ENCODE data around the gene STRA8.

Gene STRA8, protein sequence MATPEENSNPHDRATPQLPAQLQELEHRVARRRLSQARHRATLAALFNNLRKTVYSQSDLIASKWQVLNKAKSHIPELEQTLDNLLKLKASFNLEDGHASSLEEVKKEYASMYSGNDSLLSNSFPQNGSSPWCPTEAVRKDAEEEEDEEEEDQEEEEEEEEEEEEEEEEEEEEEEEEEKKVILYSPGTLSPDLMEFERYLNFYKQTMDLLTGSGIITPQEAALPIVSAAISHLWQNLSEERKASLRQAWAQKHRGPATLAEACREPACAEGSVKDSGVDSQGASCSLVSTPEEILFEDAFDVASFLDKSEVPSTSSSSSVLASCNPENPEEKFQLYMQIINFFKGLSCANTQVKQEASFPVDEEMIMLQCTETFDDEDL
- 0 to 0.31 reads per million in 2 donors for total RNA-seq

DNA sequence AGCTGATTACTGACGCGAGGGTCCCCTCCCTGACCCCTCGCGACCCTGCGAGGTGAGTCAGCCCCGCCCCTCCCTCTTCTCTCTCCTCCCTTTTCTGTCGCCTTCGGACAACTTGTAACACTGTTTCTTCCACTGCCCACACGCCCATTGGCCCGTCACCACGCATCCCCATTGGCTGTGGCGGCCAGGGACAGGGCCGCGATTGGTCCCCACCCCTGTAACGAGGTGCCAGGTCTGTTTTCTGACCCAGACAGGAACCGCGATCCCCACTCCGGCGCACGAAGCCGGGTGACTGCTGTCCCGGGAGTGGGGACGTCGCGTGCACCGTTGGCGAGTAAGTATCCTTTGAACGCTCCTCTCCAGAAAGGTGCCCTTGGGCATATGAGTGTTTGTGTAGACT is at the start of gene STRA8:
Gene STRA8, plus strand, starts transcription at position 269 of the 400 bp plus-strand sequence. CDS start 6,687 bp downstream, outside the sequence.
- DNase-seq, result no peak

DNA sequence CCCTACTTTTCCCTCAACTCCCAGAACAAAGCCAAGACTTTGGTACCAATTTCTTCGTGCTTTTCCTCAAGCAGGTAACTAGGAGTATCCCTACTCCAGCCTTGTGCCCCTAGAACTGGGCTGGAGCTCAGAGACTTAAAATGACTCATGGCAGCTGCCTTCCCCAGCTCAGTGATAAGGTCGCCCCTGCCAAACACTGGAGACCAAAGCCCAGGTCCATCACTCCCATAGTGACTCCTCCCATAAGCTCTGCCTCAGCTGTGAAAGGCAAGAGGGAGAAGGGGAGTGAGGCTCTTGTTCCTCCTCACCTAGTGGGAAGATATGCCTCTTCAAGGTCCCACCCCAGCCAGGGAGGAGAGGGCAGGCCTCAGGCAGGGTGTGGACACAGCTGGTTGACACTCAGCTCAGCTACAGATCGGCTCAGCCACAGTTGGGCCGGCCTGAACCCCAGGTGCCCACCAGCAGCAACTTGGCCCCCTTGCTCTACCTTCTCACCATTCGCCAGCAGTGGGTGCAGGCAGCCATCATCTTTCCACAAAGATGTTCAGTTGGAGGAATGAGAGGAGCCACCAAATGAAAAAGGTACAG is 49.3 kb upstream of the STRA8 start:
- DNase-seq, result no peak

DNA sequence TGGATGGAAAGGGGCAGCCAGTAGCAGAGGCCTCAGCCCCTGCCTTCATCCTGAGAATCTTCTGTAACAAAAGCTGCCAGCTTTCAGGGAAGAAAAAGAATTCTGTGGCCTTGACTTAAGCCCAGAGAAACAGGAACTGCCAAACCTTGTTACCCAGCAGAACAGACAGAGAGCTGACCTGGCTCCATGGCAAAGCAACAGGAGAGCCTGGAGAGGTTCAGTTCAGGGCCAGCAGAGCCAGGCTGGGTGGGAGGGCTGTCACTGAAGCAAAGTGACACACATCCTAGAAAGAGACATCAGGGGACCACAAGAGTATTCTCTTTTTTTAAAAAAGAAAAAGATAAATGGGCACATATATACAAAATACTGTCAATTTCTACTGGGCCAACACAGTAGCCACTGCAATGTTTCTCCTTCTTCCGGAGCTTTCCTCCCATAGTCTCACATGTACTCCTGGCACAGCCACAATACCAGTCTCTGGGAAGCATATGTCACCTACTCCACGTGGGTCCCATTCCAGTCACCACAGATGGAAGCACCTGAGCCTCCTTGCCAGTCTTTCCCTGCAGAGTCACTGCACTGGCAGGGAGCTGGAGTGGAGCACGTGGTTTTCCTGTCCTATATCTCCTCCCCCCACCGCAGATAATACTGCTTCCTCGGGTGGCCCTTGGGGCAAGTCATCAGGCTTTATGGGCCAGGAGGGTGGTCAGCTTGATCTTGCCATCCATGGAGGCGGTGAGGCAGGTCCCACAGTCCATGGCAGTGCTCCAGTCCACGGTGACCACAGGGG is 48.0 kb upstream of the STRA8 start:
- no peak for DNase-seq

DNA sequence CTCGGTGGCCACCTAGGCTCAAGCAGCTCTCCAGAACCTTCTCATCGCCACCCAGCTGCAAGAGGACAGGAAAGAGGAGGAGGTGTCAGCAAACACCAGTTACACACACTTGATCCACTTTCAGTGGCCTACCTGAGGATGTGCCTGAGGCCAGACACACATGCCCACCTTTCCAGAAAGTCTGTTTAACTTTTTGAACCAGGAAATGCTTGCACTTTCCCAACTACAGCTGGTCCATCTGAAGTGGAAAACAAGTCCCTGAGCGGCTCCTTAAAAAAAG is 47.4 kb upstream of the STRA8 start:
- DNase-seq, result no peak

DNA sequence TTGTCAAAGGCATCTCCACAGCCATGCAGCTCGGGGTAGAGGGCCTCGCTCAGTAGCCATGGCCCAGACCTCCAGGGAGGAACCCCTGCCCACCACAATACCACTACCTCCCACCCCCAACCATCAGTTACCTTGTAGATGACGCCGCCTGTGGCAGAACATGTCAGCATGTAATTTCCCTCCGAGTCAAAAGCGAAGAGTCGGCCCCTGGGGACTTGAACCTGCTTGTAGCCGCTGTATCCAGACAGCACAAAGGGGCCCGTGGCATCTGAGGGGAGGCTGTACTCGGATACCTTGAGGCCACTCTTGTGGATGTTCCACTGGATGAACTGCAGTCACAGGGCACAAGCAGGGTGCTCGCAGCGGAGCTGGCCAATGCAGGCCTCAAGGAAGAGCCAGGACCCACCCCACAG is 46.8 kb upstream of the STRA8 start:
- peak in 1 of 5 experiments; percentile 15 for DNase-seq

DNA sequence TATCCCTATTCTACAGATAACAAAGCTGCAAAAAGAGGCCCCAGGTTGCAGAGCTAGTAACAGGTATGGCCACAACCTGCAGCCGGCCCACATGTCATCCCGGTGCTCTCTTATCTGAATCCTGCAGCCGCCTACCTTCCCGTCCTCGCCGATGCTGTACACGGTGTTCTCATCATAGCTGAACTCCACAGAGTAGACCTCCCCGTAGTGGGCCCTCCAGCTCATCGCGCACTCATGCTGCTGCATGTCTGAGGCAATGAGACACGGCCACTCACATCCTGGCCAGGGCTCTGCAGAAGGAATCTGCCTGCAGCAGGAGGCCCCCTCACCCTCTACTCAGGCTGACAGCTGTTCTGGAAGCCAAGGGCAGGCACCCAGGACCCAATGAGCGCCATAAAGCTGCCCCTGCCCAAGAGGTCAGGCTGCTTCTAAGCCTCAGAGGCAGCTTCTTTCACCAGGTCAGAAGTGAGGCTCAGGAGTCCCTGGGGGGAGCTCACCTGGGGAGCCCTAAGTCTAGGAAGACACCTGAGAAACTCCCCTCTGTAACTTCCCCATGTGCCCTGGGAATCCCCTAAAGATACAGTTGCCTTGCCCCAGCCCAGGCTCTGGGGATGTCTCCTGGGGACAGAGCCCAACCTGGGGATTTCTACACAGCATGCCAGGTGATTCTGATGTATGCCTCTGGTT is 45.2 kb upstream of the STRA8 start:
- DNase-seq, result no peak

DNA sequence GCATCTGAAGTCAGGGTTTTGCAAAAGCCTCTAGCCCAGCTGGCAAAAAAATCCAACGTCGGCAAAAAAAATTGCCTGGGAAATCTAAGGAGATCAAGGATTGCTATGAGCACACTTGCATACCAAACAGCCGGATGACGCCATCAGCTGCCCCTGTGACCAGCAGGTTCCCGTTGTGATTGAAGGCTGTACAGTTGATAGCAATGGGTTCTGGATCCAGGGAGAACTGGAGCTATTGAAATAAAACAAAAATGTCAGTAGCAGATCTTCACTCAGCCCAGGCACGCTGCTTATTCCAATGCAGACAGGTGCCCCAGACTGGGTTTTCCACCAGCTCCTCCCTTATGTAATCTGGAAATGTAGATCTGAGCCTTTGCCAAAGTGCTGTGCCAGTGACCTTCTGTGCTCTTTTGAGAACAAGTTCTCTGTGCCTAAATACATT is 44.4 kb upstream of the STRA8 start:
- DNase-seq, result no peak

DNA sequence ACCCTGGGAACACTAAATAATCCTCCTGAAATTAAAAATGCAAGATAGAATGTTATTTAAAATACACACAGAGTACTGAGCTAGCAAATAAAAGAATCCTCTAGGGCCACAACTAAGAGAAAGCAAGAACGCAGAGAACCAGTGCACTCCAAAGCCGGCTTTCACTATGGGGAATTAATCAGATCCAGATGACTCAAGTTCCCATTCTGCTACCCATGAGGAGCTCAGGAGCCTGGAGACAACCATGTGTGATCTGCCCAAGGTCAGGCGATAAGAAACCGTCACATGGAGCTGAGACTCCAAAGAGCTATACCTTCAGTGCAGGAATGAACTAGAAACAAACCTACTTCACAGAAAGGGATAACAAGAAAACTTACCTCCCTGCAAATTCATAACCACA is 43.7 kb upstream of the STRA8 start:
- no peak for DNase-seq

DNA sequence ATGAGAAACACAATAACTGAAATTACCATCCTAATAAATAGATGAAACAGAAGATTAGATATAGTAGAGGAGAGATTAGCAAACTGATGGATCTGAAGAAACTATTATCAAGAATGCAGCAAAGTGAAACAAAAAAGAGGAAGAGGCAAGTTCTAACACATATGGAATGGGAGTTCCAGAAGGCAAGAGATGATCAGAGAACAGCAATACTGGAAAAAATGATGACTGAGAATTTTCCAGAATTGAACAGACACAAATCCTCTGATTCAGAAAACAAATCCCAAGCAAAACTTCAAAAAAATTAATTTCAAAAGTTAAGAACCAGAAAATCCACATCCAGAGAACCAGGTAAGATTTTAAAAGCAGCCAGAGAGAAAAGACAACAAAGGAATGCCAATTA is 42.9 kb upstream of the STRA8 start:
- DNase-seq, result no peak

DNA sequence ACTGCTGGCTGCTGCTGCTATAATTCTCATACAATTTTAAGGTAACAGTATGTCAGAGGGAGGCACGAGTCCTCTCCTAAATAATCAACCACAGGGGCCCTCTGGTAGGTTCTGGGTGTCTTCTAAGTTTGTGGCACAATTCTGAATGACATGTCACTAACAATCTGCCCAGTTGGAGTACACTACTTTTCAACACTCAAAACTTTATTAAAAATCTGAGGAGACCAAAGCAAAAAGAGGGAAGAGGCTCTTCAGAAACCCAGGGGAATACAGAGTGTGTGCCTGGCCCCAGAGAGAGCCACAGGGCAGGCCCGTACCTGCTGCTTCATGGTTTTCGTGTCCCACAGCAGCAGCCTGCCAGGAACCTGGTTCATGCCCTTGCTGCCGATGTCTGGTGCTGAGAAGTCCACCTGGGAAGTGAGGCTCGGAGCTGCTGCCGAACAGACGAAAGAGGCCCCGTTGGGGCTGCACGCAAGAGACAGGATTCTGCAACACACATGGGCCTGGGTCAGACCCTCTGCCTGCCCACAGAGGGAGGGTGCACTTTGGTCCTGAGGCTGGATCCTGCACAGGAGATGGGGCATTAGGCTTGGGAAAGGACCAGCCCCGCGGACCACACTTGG is 40.6 kb upstream of the STRA8 start:
- DNase-seq, result no peak

DNA sequence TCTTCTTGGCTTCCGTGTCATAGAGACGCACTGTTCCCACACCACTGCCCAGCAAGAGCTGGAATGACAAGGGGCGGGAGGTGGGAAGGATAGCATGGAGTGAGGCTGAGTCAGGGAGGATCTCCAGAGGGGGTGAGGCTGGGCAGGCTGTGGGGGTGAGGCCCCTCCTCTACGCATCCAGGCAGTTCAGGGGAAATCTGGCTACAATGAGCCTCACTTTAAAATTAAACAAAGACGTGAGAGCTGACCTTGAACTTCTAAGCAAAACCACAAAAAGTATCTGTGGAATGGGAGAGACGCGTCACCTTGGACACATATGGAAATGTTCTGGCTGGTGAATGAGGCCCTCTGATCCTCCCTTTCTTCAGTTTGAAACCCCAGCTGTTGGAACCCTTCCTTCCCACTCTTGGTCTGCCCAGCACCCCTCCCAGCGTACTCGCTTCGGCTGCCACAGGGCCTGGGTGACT is 40.0 kb upstream of the STRA8 start:
- DNase-seq, result no peak

DNA sequence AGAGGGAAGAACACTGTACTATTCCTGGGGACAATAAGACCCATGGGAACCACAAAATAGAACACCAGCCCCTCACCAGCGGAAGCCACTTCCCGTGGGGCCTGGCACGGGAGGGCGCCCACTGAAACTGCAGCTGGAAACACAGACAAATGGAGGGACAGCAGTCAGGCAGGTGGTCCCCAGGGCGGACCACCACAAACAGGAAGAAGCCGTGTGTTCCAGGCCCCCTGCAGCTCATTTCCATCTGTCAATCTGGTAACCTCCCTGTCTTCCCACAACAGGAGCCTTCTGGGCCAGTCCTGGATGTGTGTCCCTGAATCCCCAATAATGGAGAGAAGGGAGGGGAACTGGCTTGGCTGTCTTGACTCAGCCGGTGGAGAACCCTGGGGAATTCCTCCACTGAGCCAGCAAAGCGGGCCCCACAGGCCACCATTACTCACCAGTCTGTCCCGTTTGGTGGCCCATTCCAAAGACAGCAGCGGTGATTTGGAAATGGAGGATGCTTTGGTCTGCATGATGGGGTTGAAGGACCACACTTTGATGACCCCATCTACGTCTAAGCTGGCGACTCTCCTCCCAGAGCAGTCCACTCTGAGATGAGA is 39.0 kb upstream of the STRA8 start:
- no peak for DNase-seq

DNA sequence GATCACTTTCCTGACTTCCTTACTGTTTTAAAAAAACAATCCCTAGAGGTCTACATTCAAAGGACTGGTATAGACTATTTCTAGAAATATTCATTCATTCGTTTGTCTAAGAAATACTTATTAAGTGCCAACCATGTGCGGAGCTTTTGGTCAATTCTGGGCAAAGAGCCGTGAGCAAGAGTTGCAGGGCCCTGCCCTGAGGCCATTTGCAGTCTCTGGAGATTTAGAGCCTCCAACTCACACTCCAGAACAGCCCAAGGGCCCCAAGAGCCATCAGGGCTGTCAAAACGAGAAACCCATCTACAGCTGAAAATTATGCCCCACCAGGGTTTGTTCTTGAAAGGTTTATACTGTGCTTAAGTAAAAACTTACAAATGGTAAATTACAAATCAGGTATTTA is 38.5 kb upstream of the STRA8 start:
- DNase-seq, result no peak

DNA sequence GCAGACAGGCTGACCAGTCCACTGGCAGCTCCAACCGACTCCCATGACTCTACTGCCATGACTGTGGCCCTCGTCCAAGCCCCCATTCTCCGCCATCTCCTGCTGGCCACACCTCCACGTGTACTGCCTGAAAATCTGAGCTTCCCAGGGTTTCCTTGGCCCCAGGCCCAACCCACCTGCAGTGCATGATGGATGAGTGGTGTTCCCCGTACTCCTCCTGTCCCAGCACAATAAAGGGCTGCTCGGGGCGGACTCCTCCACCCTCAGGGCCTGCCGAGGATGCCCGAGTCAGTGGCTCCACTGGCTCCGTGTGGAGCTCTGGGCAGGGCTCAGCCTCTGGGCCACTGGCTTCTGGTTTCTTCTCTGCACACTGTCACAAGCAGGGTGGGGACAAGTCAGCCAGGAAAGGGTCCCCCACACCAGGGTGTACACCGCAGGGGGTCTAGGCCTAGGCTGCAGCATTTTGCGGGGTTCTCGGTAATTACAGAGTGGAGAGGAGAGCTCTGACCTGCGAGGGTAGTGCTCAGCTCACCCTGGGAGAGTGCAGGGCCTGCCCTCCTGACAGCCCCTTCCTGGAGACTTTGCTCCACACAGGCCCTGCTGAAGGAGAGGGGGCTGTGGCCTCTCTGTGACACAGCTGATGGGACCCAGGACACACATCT is 37.5 kb upstream of the STRA8 start:
- no peak for DNase-seq

DNA sequence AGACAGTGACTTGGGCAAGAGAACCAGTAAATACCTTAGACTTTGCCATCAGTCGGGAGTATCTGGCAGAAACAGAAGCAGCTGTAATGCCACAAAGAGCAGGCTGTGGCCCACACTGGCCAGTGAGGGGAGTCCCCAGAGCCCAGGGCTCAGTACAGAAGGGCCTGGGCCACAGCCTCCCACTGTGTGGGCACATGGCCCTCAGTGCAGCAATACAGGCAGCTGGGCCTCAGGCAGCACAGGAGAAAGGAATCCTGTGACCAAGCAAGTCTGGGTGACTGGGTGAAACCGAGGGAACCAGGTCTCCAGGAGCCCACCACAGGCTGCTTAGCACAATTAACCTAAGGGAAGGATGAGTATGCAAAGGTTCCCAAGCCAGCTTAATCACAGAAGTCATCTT is 36.3 kb upstream of the STRA8 start:
- DNase-seq, result no peak

DNA sequence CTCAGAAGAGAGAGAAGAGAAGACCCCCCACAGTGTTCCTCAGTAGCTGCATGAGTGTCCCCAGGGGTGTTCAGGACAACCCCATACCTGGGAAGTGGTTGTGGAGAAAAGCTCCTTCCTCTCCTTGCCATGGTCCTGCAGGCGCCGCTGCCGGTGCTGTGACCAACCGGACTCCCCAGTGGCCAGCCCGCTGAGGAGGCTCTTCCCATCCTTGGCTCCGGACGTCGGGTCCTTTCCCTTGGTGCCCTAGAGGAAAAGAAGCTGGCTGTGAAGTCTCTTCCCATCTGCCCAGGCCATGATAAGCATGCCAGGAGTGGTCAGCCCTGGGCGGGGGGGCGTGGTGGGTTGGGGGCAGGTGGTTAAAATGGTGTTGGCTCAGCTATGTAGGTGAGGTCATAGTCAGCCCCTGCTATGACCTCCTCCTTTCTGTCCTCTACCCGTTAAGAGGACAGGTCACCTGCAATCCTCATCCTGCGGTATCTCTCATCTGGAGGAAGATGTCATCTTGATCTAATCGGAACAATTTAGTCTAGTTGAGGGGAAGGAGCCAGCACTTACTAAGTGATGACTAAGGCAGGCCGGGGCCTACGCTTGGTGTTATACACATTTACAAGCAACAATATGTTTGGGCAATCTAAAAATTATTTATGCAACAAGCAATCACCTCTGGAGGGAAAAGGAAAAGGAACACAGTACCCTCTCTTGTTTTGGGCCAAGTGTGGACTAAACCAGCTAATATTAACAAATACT is 35.6 kb upstream of the STRA8 start:
- no peak for DNase-seq

DNA sequence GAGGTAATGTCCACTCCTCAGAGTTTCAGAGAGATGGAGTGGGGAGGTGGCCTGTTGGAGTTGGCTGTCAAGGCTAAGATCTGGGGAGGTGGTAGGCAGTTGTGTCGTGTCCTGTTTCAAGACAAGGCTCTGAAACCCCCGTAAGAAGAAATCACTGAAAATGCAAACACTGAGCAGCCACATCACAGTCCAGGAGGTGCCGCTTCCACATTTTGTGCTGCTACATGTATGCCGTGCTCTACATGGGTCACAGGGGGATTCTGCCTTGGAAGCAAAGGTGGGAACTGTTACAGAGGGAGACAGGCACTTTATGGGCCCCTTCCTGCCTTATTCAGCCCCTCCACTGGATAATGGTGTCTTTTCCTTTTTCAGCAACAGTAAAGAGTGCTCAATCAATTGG is 34.2 kb upstream of the STRA8 start:
- DNase-seq, result no peak

DNA sequence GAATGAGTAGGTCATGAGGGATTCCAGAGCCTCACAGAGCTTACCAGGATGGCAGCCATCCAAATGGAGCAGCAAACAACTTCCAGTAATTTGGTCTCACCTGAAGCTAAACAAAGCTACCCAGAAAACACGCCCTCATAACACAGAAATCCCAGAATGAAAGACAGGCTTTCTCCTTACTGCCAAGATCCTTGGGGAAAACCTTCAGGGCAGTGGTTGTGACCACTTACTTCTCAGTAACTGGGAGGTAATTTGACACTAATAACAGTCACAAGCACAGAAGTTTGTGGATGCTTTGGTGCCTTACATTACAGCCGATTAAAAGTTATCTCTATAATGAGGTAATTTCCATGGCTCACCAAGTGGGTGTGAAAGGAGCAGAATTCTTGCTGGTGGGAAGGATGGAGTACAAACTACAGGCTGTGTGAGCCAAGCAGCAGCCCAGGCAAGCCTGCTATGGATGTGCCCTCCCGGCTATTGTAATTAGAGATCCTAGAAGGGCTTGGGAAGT is 32.8 kb upstream of the STRA8 start:
- DNase-seq, result no peak

DNA sequence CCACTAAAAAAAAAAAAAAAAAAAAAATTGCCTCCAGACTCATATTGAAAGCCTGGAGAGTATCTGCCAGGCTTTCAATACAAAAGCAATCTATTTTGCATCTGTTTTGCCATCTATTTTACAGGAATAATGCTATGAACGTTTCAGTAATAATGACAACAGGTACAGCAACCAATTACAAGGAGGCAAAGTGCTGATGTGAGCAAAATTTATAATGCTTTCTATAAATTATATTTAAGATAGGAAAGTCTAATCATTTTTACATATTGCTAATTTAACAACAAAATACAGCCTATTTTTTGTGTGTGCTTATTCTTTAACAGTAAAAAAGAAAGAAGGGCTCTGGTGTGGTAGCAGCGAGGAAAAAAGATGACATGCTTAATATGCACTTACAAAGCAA is 32.3 kb upstream of the STRA8 start:
- DNase-seq, result no peak

DNA sequence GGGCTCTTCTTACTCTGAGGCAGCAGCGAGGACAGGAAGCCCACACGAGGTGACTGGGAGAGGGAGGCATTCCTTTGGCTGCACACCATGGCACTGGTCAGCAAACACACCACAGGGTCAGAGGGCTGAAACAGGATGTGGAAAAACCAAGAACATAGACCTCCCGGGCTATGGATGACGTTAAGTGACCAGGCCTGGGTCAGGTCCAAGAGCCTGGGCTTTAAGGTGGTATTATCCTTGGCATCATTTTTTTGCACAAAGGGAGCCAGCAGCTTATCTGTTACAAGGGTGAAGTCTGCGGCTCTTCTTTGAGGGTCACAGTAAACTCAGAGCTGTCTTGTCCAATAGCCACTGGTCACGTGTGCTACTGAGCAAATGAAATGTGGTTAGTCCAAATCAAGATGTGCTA is 29.3 kb upstream of the STRA8 start:
- no peak for DNase-seq

DNA sequence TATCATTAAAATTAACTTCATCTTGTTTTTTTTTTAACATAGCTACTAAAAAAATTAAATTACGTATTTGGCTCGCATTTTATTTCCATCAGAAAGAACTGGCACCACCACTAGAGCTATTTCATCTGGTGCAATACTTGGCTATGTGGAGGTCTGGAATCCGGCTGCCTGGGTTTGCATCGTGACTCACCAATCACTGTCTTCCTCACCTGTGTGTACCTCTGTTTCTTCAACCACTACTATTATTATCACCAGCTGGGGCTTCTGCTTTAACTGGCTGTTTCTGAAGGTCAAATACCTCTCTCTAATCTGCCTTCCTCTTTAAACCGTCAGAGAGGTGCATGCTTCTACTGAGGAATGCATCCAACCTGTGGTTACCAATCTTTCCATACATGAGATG is 28.8 kb upstream of the STRA8 start:
- no peak for DNase-seq

Data from T-helper 2 cell (primary cell).